ENCODE results near the gene STAP2.
"Not testable (repeated sequence)": the region's sequence is repeated elsewhere in the genome, so short reads cannot be mapped to it uniquely, and the experiment has no call there.

Gene STAP2

GRCh38 chr19:4300589-4300988 lies 38.0 kb downstream of the STAP2 start:
- H3K9ac ChIP-seq (ENCODE audit: low read length): no peak overlapping the region
- no peaks in the 10 kb centered on the region for H3K4me1 ChIP-seq (ENCODE audit: control insufficient read depth, low read depth, low read length)
- H3K27me3 ChIP-seq (ENCODE audit: control insufficient read depth, insufficient read depth, low read length): no peaks in the 10 kb centered on the region
- H3K4me3 ChIP-seq (ENCODE audit: low read length): no peak overlapping the region
- H3K9me3 ChIP-seq (ENCODE audit: control insufficient read depth, low read depth, low read length): no peaks in the 10 kb centered on the region
- H3K36me3 ChIP-seq (ENCODE audit: control insufficient read depth, low read depth, low read length): no peaks in the 10 kb centered on the region
- H3K27ac ChIP-seq (ENCODE audit: low read length): no peak overlapping the region

- H3K27me3 ChIP-seq (ENCODE audit: control insufficient read depth, insufficient read depth, low read length): no peaks in the 10 kb centered on the region
- H3K9ac ChIP-seq (ENCODE audit: low read length): no peak overlapping the region
- H3K9me3 ChIP-seq (ENCODE audit: control insufficient read depth, low read depth, low read length): no peaks in the 10 kb centered on the region
- no peaks in the 10 kb centered on the region for H3K36me3 ChIP-seq (ENCODE audit: control insufficient read depth, low read depth, low read length)
- no peaks in the 10 kb centered on the region for H3K4me1 ChIP-seq (ENCODE audit: control insufficient read depth, low read depth, low read length)
- H3K27ac ChIP-seq (ENCODE audit: low read length): no peak overlapping the region
- no peak overlapping the region for H3K4me3 ChIP-seq (ENCODE audit: low read length)
Measured at GRCh38 chr19:4298810-4299550, 39.6 kb downstream of the STAP2 start.

GRCh38 chr19:4297901-4298809 lies 40.5 kb downstream of the STAP2 start:
- Histone ChIP-seq H3K9me3 (ENCODE audit: control insufficient read depth, low read depth, low read length) (no peaks in the 10 kb centered on the region), H3K9ac (ENCODE audit: low read length) (no peak overlapping the region), H3K4me1 (ENCODE audit: control insufficient read depth, low read depth, low read length) (no peaks in the 10 kb centered on the region), H3K36me3 (ENCODE audit: control insufficient read depth, low read depth, low read length) (no peaks in the 10 kb centered on the region), H3K4me3 (ENCODE audit: low read length) (no peak overlapping the region), H3K27me3 (ENCODE audit: control insufficient read depth, insufficient read depth, low read length) (no peaks in the 10 kb centered on the region), H3K27ac (ENCODE audit: low read length) (no peak overlapping the region)

- H3K27me3 ChIP-seq (ENCODE audit: control insufficient read depth, insufficient read depth, low read length): no peaks in the 10 kb centered on the region
- H3K36me3 ChIP-seq (ENCODE audit: control insufficient read depth, low read depth, low read length): no peaks in the 10 kb centered on the region
- no peak overlapping the region for H3K4me3 ChIP-seq (ENCODE audit: low read length)
- H3K4me1 ChIP-seq (ENCODE audit: control insufficient read depth, low read depth, low read length): no peaks in the 10 kb centered on the region
- no peak overlapping the region for H3K27ac ChIP-seq (ENCODE audit: low read length)
- no peaks in the 10 kb centered on the region for H3K9me3 ChIP-seq (ENCODE audit: control insufficient read depth, low read depth, low read length)
- H3K9ac ChIP-seq (ENCODE audit: low read length): no peak overlapping the region
Measured at GRCh38 chr19:4295972-4296771, 42.5 kb downstream of the STAP2 start.

- H3K27me3 ChIP-seq (ENCODE audit: control insufficient read depth, insufficient read depth, low read length): no peaks in the 10 kb centered on the region
- H3K9me3 ChIP-seq (ENCODE audit: control insufficient read depth, low read depth, low read length): no peaks in the 10 kb centered on the region
- no peak overlapping the region for H3K27ac ChIP-seq (ENCODE audit: low read length)
- H3K36me3 ChIP-seq (ENCODE audit: control insufficient read depth, low read depth, low read length): no peaks in the 10 kb centered on the region
- no peak overlapping the region for H3K4me3 ChIP-seq (ENCODE audit: low read length)
- no peak overlapping the region for H3K9ac ChIP-seq (ENCODE audit: low read length)
- H3K4me1 ChIP-seq (ENCODE audit: control insufficient read depth, low read depth, low read length): no peaks in the 10 kb centered on the region
Measured at GRCh38 chr19:4294389-4294788, 44.2 kb downstream of the STAP2 start.

- no peaks in the 10 kb centered on the region for H3K36me3 ChIP-seq (ENCODE audit: control insufficient read depth, low read depth, low read length)
- no peaks in the 10 kb centered on the region for H3K4me1 ChIP-seq (ENCODE audit: control insufficient read depth, low read depth, low read length)
Measured at GRCh38 chr19:4292515-4292914, 46.1 kb downstream of the STAP2 start.

GRCh38 chr19:4291184-4291732 lies 47.4 kb downstream of the STAP2 start:
- Histone ChIP-seq H3K27me3 (ENCODE audit: control insufficient read depth, insufficient read depth, low read length) (no peaks in the 10 kb centered on the region), H3K4me1 (ENCODE audit: control insufficient read depth, low read depth, low read length) (no peaks in the 10 kb centered on the region), H3K27ac (ENCODE audit: low read length) (no peak overlapping the region), H3K36me3 (ENCODE audit: control insufficient read depth, low read depth, low read length) (no peaks in the 10 kb centered on the region), H3K9me3 (ENCODE audit: control insufficient read depth, low read depth, low read length) (no peaks in the 10 kb centered on the region), H3K9ac (ENCODE audit: low read length) (no peak overlapping the region), H3K4me3 (ENCODE audit: low read length) (no peak overlapping the region)

More at GRCh38 chr19:4292515-4292914, 46.1 kb downstream of the STAP2 start:
- Histone ChIP-seq H3K9me3 (ENCODE audit: control insufficient read depth, low read depth, low read length) (no peaks in the 10 kb centered on the region), H3K9ac (ENCODE audit: low read length) (no peak overlapping the region), H3K27ac (ENCODE audit: low read length) (no peak overlapping the region), H3K4me3 (ENCODE audit: low read length) (no peak overlapping the region), H3K27me3 (ENCODE audit: control insufficient read depth, insufficient read depth, low read length) (no peaks in the 10 kb centered on the region)

GRCh38 chr19:4288091-4288777 lies 50.4 kb downstream of the STAP2 start:
- Histone ChIP-seq H3K9ac (ENCODE audit: low read length) (no peak overlapping the region), H3K9me3 (ENCODE audit: control insufficient read depth, low read depth, low read length) (no peaks in the 10 kb centered on the region), H3K4me1 (ENCODE audit: control insufficient read depth, low read depth, low read length) (no peaks in the 10 kb centered on the region), H3K27ac (ENCODE audit: low read length) (no peak overlapping the region), H3K4me3 (ENCODE audit: low read length) (no peak overlapping the region), H3K36me3 (ENCODE audit: control insufficient read depth, low read depth, low read length) (no peaks in the 10 kb centered on the region), H3K27me3 (ENCODE audit: control insufficient read depth, insufficient read depth, low read length) (peaks cover 6% of the 10 kb centered on the region)

GRCh38 chr19:4286141-4286540 lies 52.5 kb downstream of the STAP2 start:
- H3K9ac ChIP-seq (ENCODE audit: low read length); H3K4me1 ChIP-seq (ENCODE audit: control insufficient read depth, low read depth, low read length); H3K4me3 ChIP-seq (ENCODE audit: low read length); H3K36me3 ChIP-seq (ENCODE audit: control insufficient read depth, low read depth, low read length); H3K9me3 ChIP-seq (ENCODE audit: control insufficient read depth, low read depth, low read length); H3K27ac ChIP-seq (ENCODE audit: low read length): not testable (repeated sequence)
- peaks cover 24% of the 10 kb centered on the region for H3K27me3 ChIP-seq (ENCODE audit: control insufficient read depth, insufficient read depth, low read length)

GRCh38 chr19:4284974-4285373 lies 53.7 kb downstream of the STAP2 start:
- Histone ChIP-seq H3K9ac (ENCODE audit: low read length) (no peak overlapping the region), H3K27me3 (ENCODE audit: control insufficient read depth, insufficient read depth, low read length) (peaks cover 35% of the 10 kb centered on the region), H3K9me3 (ENCODE audit: control insufficient read depth, low read depth, low read length) (no peaks in the 10 kb centered on the region), H3K4me1 (ENCODE audit: control insufficient read depth, low read depth, low read length) (no peaks in the 10 kb centered on the region), H3K36me3 (ENCODE audit: control insufficient read depth, low read depth, low read length) (no peaks in the 10 kb centered on the region), H3K4me3 (ENCODE audit: low read length) (peak overlapping the region; percentile 43), H3K27ac (ENCODE audit: low read length) (no peak overlapping the region)
